Parathyroid adenoma (tissue), 2 donors: ENCODE measurements around the gene CAPN15.

ENCODE experiments used
- H2AFZ ChIP-seq: fragments of 300-600 bp; sonication (generic); one replicate; pipeline ENCODE4 v1.7.0; 2017; ENCODE audit warnings: antibody characterized with exemption, mild to moderate bottlenecking
- H3K27ac ChIP-seq: fragments of 300-600 bp; sonication (generic); one replicate; pipeline ENCODE4 v1.7.0; 2017
- H3K27me3 ChIP-seq: fragments of 300-600 bp; sonication (generic); one replicate; pipeline ENCODE4 v1.7.0; 2017; ENCODE audit warnings: low read length; ENCODE audit not compliant: control insufficient read depth, insufficient read depth
- H3K36me3 ChIP-seq: fragments of 300-600 bp; sonication (generic); one replicate; pipeline ENCODE4 v1.7.0; 2017; ENCODE audit warnings: low read length; ENCODE audit not compliant: control insufficient read depth, insufficient read depth
- H3K4me1 ChIP-seq: fragments of 300-600 bp; sonication (generic); one replicate; pipeline ENCODE4 v1.7.0; 2017; ENCODE audit warnings: control low read depth
- H3K4me2 ChIP-seq: fragments of 300-600 bp; sonication (generic); one replicate; pipeline ENCODE4 v1.7.0; 2017; ENCODE audit warnings: low read length
- H3K4me3 ChIP-seq: fragments of 300-600 bp; sonication (generic); one replicate; pipeline ENCODE4 v1.7.0; 2017; ENCODE audit warnings: low read depth, low read length
- H3K79me2 ChIP-seq: fragments of 300-600 bp; sonication (generic); one replicate; pipeline ENCODE4 v1.7.0; 2017; ENCODE audit warnings: control low read depth
- H3K9ac ChIP-seq: fragments of 300-600 bp; sonication (generic); one replicate; pipeline ENCODE4 v1.7.0; 2017; ENCODE audit warnings: mild to moderate bottlenecking
- H3K9me3 ChIP-seq: fragments of 300-600 bp; sonication (generic); one replicate; pipeline ENCODE4 v1.7.0; 2017; ENCODE audit warnings: low read length; ENCODE audit not compliant: control insufficient read depth
- CTCF ChIP-seq: fragments of 300-600 bp; sonication (generic); IDR thresholded peaks from one replicate; pipeline ENCODE4 v1.7.0; 2017; ENCODE audit warnings: antibody characterized with exemption, mild to moderate bottlenecking
- donor health status: primary hyperparathyroidism.

Gene CAPN15

DNA sequence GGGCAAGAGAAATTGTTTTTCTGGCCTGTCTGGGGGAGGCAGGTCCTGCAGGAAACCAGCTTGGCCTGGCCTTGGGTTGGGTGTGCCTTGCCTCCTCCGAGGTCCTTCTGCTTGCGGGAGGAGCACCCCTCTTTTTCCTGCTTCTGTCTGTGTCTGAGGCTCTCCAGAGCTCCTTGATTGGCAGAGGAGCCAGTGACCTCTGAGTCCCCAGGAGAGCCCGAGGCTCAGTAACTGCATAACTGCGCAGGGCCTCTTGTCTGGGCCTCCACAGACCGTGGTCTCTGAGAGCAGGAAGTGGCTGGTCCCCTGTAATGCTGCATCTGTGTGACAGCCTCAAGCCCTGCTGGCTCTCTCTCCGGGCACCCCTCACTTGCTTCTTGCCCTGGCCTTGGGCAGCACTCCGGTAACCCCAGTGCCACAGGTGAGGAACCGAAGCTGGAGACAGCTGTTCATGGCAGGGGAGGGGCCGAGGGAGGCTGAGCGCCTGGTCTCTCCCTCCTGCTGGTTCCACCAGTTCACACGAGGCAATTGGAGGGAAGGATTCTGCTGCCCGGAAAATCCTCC, 1.6 kb downstream of the CAPN15 start:
- no peaks in the 10 kb centered on the region for H3K27me3 ChIP-seq
- H3K4me3 ChIP-seq, result peak overlapping the region; percentile 85
- H3K27ac ChIP-seq, result no peak overlapping the region
- H3K79me2 ChIP-seq, result peaks cover 51% of the 10 kb centered on the region
- H3K4me1 ChIP-seq, result peaks cover 9% of the 10 kb centered on the region
- no peak overlapping the region for H3K9ac ChIP-seq
- no peak overlapping the region for H2AFZ ChIP-seq
- no peak for TF ChIP-seq CTCF
- no peaks in the 10 kb centered on the region for H3K9me3 ChIP-seq
- no peaks in the 10 kb centered on the region for H3K36me3 ChIP-seq
- H3K4me2 ChIP-seq, result peak overlapping the region; percentile 95

DNA sequence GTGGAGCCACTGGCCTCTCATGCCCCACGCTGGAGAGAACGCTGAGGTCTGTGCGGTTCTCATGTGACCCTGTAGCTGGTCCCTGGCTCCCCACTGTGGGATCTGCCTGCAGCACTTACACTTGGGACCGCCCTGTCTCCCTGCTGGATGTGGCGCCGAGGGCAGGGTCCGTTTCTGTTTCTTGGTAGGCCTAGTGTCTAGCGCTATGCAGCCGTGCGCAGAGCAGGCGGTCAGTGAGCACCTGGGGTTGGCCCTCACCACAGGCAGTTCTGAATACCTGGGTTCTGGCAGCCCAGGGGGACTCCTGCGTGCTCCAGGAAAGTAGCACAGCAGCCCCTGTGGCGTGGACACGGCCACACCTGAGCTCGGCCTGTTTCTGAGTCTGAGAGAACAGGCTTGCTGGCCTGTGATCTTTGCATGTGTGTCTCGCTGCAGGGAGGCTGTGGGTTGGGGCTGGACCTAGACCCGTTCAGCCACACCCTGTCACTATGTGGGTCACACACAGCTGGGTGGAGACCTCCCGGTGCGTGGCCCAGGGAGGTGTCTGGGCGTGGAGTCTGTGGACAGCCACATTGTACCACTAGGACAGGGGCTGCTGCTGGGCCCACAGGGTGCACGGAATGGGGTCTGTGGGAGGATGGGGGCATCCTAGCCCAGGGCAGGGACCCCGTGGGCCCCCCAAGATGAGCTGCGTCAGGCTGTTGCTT, 2.8 kb downstream of the CAPN15 start:
- H2AFZ ChIP-seq, result no peak overlapping the region
- H3K4me1 ChIP-seq, result peaks cover 9% of the 10 kb centered on the region
- no peak overlapping the region for H3K4me2 ChIP-seq
- no peak overlapping the region for H3K9ac ChIP-seq
- H3K9me3 ChIP-seq, result no peaks in the 10 kb centered on the region
- peaks cover 58% of the 10 kb centered on the region for H3K79me2 ChIP-seq
- H3K27ac ChIP-seq, result no peak overlapping the region
- no peak for TF ChIP-seq CTCF
- no peak overlapping the region for H3K4me3 ChIP-seq
- H3K36me3 ChIP-seq, result no peaks in the 10 kb centered on the region
- H3K27me3 ChIP-seq, result no peaks in the 10 kb centered on the region

GRCh38 chr16:531494-532125, 4.1 kb downstream of the CAPN15 start:
- H3K4me2 ChIP-seq, result no peak overlapping the region
- no peaks in the 10 kb centered on the region for H3K4me1 ChIP-seq
- no peaks in the 10 kb centered on the region for H3K27me3 ChIP-seq
- TF ChIP-seq CTCF, result no peak
- H3K9me3 ChIP-seq, result no peaks in the 10 kb centered on the region
- H3K4me3 ChIP-seq, result no peak overlapping the region
- H3K27ac ChIP-seq, result no peak overlapping the region
- no peaks in the 10 kb centered on the region for H3K36me3 ChIP-seq
- no peak overlapping the region for H2AFZ ChIP-seq
- peaks cover 63% of the 10 kb centered on the region for H3K79me2 ChIP-seq
- H3K9ac ChIP-seq, result no peak overlapping the region

GRCh38 chr16:533391-534123, 6.0 kb downstream of the CAPN15 start:
- no peak overlapping the region for H3K27ac ChIP-seq
- TF ChIP-seq CTCF, result no peak
- H2AFZ ChIP-seq, result no peak overlapping the region
- H3K4me3 ChIP-seq, result no peak overlapping the region
- H3K4me2 ChIP-seq, result no peak overlapping the region
- no peaks in the 10 kb centered on the region for H3K27me3 ChIP-seq
- H3K4me1 ChIP-seq, result no peaks in the 10 kb centered on the region
- no peaks in the 10 kb centered on the region for H3K36me3 ChIP-seq
- no peak overlapping the region for H3K9ac ChIP-seq
- H3K79me2 ChIP-seq, result peaks cover 66% of the 10 kb centered on the region
- no peaks in the 10 kb centered on the region for H3K9me3 ChIP-seq
